RKO (cell line): ENCODE data around the gene CNIH4.
"Not testable (repeated sequence)": the region's sequence is repeated elsewhere in the genome, so short reads cannot be mapped to it uniquely, and the experiment has no call there.

Experiments used
- DNase-seq: peaks from one replicate; pipeline ENCODE4 v3.0.0-alpha.2; 2016; ENCODE audit warnings: low spot score

Gene CNIH4

DNA sequence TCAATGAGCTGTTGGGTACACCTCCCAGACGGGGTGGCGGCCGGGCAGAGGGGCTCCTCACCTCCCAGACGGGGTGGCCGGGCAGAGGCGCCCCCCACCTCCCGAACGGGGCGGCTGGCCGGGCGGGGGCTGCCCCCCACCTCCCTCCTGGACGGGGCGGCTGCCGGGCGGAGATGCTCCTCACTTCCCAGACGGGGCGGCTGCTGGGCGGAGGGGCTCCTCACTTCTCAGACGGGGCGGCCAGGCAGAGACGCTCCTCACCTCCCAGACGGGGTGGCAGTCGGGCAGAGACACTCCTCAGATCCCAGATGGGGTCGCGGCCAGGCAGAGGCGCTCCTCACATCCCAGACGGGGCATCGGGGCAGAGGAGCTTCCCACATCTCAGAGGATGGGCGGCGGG, 7.0 kb upstream of the CNIH4 start:
- not testable (repeated sequence) for DNase-seq

DNA sequence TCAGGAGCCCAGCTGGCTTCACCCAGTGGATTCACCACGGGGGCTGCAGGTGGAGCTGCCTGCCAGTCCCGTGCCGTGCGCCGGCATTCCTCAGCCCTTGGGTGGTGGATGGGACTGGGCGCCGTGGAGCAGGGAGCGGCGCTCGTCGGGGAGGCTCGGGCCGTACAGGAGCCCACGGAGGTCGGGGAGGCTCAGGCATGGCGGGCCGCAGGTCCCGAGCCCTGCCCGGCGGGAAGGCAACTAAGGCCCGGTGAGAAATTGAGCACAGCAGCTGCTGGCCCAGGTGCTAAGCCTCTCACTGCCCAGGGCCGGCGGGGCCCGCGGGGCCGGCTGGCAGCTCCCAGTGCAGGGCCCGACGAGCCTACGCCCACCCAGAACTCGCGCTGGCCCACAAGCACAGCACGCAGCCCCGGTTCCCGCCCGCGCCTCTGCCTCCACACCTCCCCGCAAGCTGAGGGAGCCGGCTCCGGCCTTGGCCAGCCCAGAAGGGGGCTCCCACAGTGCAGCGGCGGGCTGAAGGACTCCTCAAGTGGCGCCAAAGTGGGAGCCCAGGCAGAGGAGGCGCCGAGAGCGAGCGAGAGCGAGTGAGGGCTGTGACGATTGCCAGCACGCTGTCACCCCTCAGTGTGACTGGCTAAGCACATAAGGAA, 4.1 kb upstream of the CNIH4 start:
- DNase-seq, result not testable (repeated sequence)

- no peak for DNase-seq
Measured at GRCh38 chr1:224353975-224354925, 2.4 kb upstream of the CNIH4 start.

DNA sequence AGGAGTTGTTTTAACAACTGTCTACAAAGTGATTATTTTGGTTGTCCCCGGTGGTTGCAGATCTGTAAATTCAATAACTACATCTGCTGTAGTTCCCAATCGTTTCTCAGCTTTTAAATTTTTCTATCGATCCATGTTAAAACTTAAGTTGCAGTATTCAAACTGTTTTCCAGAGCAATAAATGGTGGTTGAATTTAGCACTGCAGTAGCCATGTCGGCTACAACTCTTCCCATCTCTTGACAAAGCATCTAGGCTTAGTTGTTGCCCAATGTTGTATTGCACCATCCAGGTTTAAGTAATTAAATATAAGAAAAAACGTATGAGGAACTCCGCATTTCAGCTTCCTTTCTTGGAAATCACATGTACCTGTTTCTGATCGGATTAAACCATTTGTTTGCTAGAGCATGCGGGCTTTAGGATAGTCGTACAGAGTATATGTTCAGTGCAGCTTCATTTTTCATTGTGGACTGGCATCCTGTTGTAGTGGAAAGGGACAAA, 996 bp downstream of the CNIH4 start:
- DNase-seq, result peak; percentile 59

GRCh38 chr1:224358237-224358636, 1.6 kb downstream of the CNIH4 start:
- DNase-seq, result no peak

DNA sequence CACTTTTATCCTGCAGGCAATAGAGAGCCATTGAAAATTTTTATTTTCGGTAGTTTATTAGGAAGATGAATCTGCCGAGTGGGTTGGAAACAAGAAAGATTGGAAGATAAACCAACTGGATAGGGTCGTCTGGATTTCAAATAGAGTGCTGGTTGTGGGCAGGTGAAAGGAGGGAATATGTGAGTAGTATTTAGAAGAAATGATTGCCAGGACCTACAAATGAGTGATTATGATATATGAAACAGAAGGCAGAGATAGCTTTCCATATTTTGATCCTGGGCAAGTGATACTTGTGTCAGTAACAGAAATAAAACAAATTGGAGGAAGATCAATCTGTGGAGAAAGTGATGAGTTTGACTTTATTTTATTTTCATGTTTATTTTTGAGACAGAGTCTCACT, 2.5 kb downstream of the CNIH4 start:
- no peak for DNase-seq

GRCh38 chr1:224368409-224368808, 11.7 kb downstream of the CNIH4 start:
- no peak for DNase-seq

DNA sequence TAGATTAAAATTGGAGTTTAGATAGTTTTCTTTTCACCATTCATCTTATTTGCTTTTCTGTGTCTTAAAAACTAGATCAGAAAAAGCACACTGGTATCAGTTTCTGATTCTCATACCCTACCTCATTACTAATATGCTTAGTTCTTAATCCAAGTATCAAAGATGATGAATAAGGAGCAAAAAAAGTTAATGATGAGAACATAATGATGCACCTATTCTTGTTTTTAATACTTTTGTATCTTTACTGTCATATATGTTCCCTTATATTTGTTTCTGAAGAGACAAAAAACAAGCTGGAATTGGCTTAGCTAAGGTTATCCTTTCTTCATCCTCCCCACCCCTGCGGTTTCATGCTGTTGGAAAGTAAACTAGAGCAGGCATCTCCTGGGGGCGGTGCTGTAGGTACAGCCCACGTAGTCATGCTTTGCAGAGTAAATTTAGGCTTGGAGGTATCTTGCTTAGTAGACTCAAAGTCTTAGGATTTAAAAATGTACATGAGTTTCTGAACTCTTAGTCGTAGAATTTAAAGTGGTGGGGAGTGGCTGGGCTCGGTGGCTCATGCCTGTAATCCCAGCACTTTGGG, 16.4 kb downstream of the CNIH4 start:
- no peak for DNase-seq

DNA sequence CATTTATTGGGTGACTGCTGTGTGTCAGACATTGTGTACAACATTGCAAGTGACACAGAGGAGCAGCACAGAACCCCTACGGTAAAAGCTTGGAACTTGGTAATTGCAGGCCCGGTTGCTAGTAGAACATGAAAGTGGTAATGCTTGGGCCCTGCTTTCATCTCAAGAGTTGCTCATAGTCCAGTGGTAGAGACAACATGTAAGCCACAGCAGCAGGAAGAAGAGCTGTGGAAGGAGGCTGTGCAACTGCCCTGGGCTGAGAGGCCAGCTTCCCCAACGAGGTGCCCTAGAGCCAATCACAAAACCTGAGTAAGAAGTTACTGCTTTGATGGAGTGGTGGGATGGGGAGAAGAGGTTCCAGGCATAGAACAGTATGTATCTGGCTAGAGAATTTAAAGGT, 18.4 kb downstream of the CNIH4 start:
- no peak for DNase-seq

GRCh38 chr1:224377676-224378006, 21.0 kb downstream of the CNIH4 start:
- DNase-seq, result peak; percentile 46

DNA sequence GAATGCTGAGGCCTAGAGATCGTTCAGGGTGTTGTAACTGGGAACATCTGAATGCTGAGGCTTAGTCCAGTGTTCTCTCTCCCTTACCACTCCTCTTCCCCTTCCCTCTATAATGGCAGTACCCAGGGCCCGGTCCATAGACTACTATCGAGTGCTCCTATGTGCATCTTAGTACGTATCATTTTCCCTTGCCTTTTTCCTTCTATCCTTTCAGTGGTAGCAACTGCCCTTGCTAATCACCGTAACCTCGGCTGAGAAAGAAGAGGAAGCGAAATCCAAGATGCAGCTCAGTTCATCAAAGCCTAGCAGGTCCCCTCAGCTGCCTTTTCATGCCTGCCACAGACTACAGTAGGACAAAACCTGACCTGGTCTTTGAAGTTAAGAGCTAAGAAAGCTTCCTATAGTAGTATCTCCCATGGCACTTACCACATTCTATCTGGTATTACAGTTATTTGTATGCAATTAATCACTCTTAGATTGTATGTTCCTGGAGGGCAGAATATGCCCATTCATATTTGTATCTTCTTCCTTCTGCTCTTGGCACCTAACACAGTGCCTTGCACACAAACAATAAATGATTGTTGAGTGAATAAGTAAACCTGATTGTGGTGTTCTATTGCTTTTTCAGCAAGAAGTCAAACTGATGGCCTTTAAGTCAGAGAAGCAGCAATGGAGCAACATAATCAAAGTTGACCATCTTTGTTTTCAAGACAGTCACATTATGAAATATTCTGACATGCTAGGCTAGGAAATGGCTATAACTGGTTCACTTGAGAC, 22.4 kb downstream of the CNIH4 start:
- no peak for DNase-seq

DNA sequence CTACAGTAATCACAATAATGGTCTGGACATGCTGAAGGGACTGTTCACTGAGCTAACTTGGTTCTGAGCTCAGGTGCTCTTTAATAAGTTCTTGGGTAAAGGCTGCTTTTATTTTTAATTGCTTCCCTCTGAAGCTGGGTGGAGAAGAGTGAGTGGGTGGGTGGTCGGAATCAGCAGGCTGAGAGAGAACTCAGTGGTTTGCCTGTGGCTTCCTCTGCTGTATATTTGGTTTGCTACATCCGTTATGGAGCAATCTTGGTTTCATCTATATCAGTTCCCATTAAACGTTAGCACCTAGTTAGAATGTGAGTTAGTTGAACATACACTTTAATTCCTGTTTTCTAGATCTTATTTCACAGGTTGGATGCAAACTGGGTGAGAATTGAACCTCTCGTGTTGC, 23.3 kb downstream of the CNIH4 start:
- DNase-seq, result no peak

GRCh38 chr1:224381880-224382548, 25.3 kb downstream of the CNIH4 start:
- DNase-seq, result no peak

DNA sequence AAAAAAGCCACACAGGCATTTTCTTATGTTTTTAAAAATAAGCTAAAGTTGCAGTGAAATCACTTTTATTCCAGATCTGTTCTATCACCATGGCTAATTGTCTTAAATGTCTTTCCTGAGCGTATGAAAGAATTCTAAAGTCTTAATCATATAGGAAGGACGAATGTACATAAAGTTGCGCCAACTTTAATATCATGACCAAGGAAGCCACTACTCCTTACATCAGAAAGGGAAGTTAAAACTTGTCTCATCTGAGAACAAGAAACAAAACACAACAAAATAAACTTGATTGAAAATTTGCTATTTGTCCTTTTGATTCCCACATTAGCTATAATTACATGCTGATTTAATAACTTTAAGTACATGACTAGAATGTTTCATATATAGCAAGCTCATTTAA, 26.5 kb downstream of the CNIH4 start:
- DNase-seq, result no peak

DNA sequence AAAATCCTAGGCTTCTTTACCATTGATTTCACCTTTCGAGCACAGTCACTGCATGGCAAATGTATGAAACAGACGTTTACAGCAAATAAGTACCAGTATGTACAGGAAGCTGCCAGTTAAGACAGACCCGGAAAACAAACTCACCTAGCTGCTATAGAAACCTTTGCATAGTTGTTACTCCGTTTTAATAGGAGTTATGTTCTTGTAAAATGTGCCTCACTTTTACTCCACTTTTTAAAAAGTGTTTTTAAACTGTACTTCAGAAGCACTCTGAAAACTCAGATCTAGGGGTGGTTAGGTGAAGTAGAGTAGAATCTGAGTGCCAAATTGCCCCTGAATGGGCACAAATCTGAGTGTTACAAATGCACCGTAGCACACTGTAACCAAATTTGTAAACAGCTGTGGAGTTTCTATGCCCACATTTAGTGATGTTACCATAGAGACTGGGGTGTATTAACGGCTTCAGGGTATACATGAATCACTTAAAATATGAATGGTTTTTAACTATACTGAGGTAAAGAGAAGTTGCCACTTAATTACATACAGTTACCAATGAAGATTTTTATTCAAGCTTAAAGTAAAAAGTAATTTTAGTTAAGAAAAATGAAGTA, 30.7 kb downstream of the CNIH4 start:
- no peak for DNase-seq

GRCh38 chr1:224387943-224388342, 31.3 kb downstream of the CNIH4 start:
- no peak for DNase-seq

DNA sequence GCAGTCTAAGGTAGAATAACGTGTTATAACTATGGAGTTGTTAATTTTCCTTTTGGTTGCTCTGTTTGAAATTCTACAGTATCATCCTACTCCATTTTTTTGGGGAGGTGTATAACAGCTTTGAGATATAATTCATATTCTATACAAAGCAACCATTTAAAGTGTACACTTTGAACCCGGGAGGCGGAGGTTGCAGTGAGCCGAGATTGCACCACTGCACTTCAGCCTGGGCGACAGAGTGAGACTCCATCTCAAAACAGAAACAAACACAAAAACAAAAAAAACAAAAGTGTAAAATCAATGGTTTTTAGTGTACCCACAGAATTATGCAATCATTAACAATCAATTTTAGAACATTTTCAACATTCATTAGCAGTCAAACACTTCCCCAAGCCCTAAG, 33.8 kb downstream of the CNIH4 start:
- DNase-seq, result no peak

DNA sequence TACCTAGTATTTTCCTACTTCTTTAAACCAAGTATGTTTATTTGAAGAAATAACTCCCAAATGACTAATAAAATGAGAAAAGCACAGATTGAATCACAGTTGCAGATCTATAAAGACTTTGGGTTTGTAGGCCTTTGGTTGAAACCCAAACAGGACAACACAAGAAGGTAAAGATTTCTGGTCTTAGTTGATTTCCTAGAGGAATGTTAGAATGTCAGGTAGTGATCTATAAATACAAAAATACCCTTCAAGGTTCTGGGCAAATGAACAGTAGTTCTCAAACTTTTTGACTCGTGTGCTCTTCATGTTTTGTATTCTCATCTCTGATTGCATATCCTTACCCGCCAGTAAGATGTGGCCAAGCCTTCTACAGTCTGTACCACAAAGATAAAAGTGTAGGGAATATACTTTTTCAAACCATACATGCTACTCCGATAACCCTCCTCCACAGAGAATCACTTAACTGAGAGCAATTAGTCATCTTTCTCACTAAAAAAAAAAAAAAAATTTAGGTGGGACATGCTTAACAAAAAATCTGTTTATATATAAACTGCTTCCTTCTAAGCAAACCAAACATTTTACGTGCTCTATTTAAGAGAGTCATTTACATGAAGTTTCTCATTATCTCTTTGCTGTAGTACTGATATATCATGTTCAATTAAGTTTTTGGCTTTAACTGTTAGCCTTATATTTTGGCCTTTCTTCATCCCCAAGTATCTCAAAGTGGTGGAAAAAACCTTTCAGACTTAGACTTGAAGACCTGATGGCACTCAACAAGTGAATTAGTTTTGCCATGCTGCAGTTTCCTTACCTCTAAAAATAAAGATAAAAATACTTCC, 36.0 kb downstream of the CNIH4 start:
- no peak for DNase-seq

DNA sequence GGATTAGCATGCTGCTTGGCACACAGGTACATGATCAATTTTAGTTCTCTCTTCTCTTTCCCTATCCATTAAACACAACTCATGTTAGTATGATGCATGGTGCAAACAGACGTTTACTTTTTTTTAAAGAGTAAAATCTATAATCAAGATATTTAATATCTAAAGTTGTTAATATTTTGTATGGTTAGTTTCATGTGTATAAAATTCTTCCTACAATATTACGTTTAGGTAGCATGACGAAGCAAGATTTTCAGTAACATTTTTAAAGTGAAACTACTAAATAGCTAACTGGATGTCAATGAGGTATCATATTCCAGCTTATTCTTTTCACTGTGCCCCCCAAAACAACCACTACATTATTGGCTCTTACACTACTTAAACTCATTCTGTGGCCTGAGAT, 36.6 kb downstream of the CNIH4 start:
- DNase-seq, result no peak

GRCh38 chr1:224399887-224400286, 43.2 kb downstream of the CNIH4 start:
- DNase-seq, result no peak
